Prostate gland (tissue), 2 donors: Measurements from ENCODE around the gene PRICKLE2. TPM values are rescaled to one million over a fixed set of nuclear protein-coding genes. Genes with fewer than 3 reads are reported as not detected.

Experiments
- DNase-seq: peaks from one replicate; pipeline ENCODE4 v3.0.0-alpha.2; 2019; ENCODE audit warnings: low spot score
- H3K27ac ChIP-seq, 2 donors: fragments of 200-600 bp; sonication (generic); 2 replicates each; pipeline ENCODE4 v1.5.1; 2017 to 2019
- H3K27me3 ChIP-seq: fragments of 200-600 bp; sonication (generic); replicated peaks from 2 replicates; pipeline ENCODE4 v1.5.1; 2019; ENCODE audit not compliant: insufficient read depth
- H3K36me3 ChIP-seq, 2 donors: fragments of 200-600 bp; sonication (generic); 1 replicate in 1 of 2; 2 replicates in 1 of 2; pipeline versions ENCODE4 v1.5.1 to v1.8.1; 2017 to 2019
- H3K4me1 ChIP-seq: fragments of 200-600 bp; sonication (generic); replicated peaks from 2 replicates; pipeline ENCODE4 v1.5.1; 2019
- H3K4me3 ChIP-seq, 2 donors: fragments of 200-600 bp; sonication (generic); 2 replicates each; pipeline ENCODE4 v1.5.1; 2017 to 2019
- H3K9me3 ChIP-seq: fragments of 200-600 bp; sonication (generic); 2 replicates; pipeline ENCODE4 v1.5.1; 2017
- CTCF ChIP-seq, 4 experiments: fragments of 200-600 bp in 2 of 4; fragments of 450-650 bp in 2 of 4; sonication (generic) in 2 of 4; IDR thresholded peaks; 1 replicate in 3 of 4; 2 replicates in 1 of 4; pipeline ENCODE4 v1.5.1; 2016 to 2019; ENCODE audit warnings: antibody characterized with exemption in 4 of 4, mild to moderate bottlenecking in 2 of 4, moderate library complexity in 2 of 4
- POLR2A ChIP-seq: fragments of 450-650 bp; IDR thresholded peaks from one replicate; pipeline ENCODE4 v1.6.1; 2016; ENCODE audit warnings: antibody characterized with exemption, mild to moderate bottlenecking
- POLR2AphosphoS5 ChIP-seq: sonication (generic); formaldehyde crosslinking; IDR thresholded peaks from one replicate; pipeline ENCODE4 v1.6.1; 2017; ENCODE audit warnings: antibody characterized with exemption
- WGBS: methylation state at CpG from one replicate; pipeline ENCODE4 v1.1.5; 2018; 5-methylcytosine and 5-hydroxymethylcytosine counted together
- intact Hi-C: fragments of 100-400 bp; cut with DNase I; formaldehyde crosslinking; loops from one replicate; pipeline ENCODE4 v1.14.2; 2022
- total RNA-seq, 2 donors: library from RNA; depleted of rRNA; stranded (reverse); fragments of >200 nt; gene quantifications; one replicate each; pipeline ENCODE4 v1.1.0, GENCODE V29; 2016

Gene PRICKLE2
- total RNA-seq, 2 donors from 2014 or later, result 11.9 to 21.0 TPM

- TF ChIP-seq POLR2A, result no peak
- TF ChIP-seq POLR2AphosphoS5, result no peak
- no peak for TF ChIP-seq CTCF (IDR thresholded peaks at IDR 0.05)
- H3K9me3 ChIP-seq, result no peaks in the 10 kb centered on the region
- H3K27ac ChIP-seq, result no peak overlapping the region
- H3K36me3 ChIP-seq, result no peaks in the 10 kb centered on the region
- no peak overlapping the region for H3K4me3 ChIP-seq
- 0% methylated on average over 1 of the region's 1 CpG for WGBS
- H3K27me3 ChIP-seq, result no peaks in the 10 kb centered on the region
- intact Hi-C loops, result no loop called here
- no peaks in the 10 kb centered on the region for H3K4me1 ChIP-seq
- no peak for DNase-seq
These were observed 115.2 kb downstream of the PRICKLE2 start for GRCh38 chr3:64110071-64110470.

GRCh38 chr3:64109438-64109837 lies 115.8 kb downstream of the PRICKLE2 start:
- DNase-seq, result no peak
- TF ChIP-seq POLR2AphosphoS5 (no peak), CTCF (IDR thresholded peaks at IDR 0.05) (no peak), POLR2A (no peak)
- Histone ChIP-seq H3K4me1 (no peaks in the 10 kb centered on the region), H3K36me3 (no peaks in the 10 kb centered on the region), H3K9me3 (no peaks in the 10 kb centered on the region), H3K27me3 (no peaks in the 10 kb centered on the region), H3K27ac (no peak overlapping the region), H3K4me3 (no peak overlapping the region)
- 68% methylated on average over 1 of the region's 1 CpG for WGBS
- intact Hi-C loops, result no loop called here

- H3K9me3 ChIP-seq, result no peaks in the 10 kb centered on the region
- no peak overlapping the region for H3K4me3 ChIP-seq
- no peaks in the 10 kb centered on the region for H3K36me3 ChIP-seq
- intact Hi-C loops, result no loop called here
- H3K27ac ChIP-seq, result no peak overlapping the region
- H3K27me3 ChIP-seq, result no peaks in the 10 kb centered on the region
- no peak for DNase-seq
- 89% methylated on average over 7 of the region's 7 CpGs for WGBS
- no peak for TF ChIP-seq POLR2A
- no peak for TF ChIP-seq CTCF (IDR thresholded peaks at IDR 0.05)
- no peak for TF ChIP-seq POLR2AphosphoS5
- H3K4me1 ChIP-seq, result no peaks in the 10 kb centered on the region
These were observed 116.4 kb downstream of the PRICKLE2 start for GRCh38 chr3:64108784-64109317.

GRCh38 chr3:64108231-64108630 lies 117.0 kb downstream of the PRICKLE2 start:
- Histone ChIP-seq H3K9me3 (no peaks in the 10 kb centered on the region), H3K4me1 (no peaks in the 10 kb centered on the region), H3K4me3 (no peak overlapping the region), H3K27me3 (no peaks in the 10 kb centered on the region), H3K27ac (no peak overlapping the region), H3K36me3 (no peaks in the 10 kb centered on the region)
- intact Hi-C loops, result no loop called here
- no peak for TF ChIP-seq POLR2A
- no peak for TF ChIP-seq POLR2AphosphoS5
- TF ChIP-seq CTCF (IDR thresholded peaks at IDR 0.05), result no peak
- DNase-seq, result no peak
- 76% methylated on average over 9 of the region's 9 CpGs for WGBS

GRCh38 chr3:64107190-64107589 lies 118.1 kb downstream of the PRICKLE2 start:
- H3K36me3 ChIP-seq, result no peaks in the 10 kb centered on the region
- no peaks in the 10 kb centered on the region for H3K27me3 ChIP-seq
- H3K4me1 ChIP-seq, result no peaks in the 10 kb centered on the region
- no peak for TF ChIP-seq POLR2A
- TF ChIP-seq POLR2AphosphoS5, result no peak
- no peak for TF ChIP-seq CTCF (IDR thresholded peaks at IDR 0.05)
- H3K9me3 ChIP-seq, result no peaks in the 10 kb centered on the region
- WGBS, result 76% methylated on average over 5 of the region's 5 CpGs
- H3K27ac ChIP-seq, result no peak overlapping the region
- intact Hi-C loops, result no loop called here
- DNase-seq, result no peak
- no peak overlapping the region for H3K4me3 ChIP-seq
